ENCODE results near the gene UBR2.

DNA sequence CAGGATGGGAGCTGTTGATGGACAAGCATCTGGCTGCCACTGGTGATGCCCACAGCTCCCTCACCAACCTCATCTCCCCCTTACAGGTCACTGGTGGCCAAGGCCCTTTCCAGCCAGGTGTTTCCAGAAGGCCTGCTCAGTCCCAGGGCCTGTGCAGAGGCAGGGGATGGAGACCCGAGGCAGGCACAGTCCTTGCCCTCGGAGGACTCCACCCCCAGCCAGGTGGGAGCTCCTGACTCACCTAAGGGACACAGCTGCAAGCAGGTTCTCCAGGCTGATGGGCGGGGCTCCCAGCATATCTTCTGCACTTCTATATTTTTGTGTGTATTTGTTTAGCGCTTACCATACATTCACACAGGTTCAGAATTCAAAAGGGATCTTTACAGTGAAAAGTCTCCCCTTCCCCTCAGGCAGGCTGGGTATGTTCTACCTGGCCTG is 141.1 kb downstream of the UBR2 start:
- no peak for TF ChIP-seq CTCF (IDR thresholded peaks at IDR 0.05)
- TF ChIP-seq POLR2A (IDR thresholded peaks at IDR 0.05) = no peak

All from adrenal gland (tissue), 5 donors.